GM10266 (cell line): Measurements from ENCODE around the gene PTCD1.
"Not testable (repeated sequence)": the region's sequence is repeated elsewhere in the genome, so short reads cannot be mapped to it uniquely, and the experiment has no call there.

Experiments used
- DNase-seq: peaks from one replicate; pipeline ENCODE4 v3.0.0; 2012; ENCODE audit errors: extremely low spot score
- TF ChIP-seq, protein P1 (sequence below): IDR thresholded peaks from 2 replicates; pipeline ENCODE4 v1.5.1; 2012; ENCODE audit warnings: mild to moderate bottlenecking, low read depth; ENCODE audit not compliant: control insufficient read depth, insufficient read depth; ENCODE audit errors: missing control alignments

PTCD1 gene

GRCh38 chr7:99393355-99394187, 45.0 kb downstream of the PTCD1 start:
- DNase-seq = no peak
- TF ChIP-seq, protein P1, sequence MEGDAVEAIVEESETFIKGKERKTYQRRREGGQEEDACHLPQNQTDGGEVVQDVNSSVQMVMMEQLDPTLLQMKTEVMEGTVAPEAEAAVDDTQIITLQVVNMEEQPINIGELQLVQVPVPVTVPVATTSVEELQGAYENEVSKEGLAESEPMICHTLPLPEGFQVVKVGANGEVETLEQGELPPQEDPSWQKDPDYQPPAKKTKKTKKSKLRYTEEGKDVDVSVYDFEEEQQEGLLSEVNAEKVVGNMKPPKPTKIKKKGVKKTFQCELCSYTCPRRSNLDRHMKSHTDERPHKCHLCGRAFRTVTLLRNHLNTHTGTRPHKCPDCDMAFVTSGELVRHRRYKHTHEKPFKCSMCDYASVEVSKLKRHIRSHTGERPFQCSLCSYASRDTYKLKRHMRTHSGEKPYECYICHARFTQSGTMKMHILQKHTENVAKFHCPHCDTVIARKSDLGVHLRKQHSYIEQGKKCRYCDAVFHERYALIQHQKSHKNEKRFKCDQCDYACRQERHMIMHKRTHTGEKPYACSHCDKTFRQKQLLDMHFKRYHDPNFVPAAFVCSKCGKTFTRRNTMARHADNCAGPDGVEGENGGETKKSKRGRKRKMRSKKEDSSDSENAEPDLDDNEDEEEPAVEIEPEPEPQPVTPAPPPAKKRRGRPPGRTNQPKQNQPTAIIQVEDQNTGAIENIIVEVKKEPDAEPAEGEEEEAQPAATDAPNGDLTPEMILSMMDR = no peak

DNA sequence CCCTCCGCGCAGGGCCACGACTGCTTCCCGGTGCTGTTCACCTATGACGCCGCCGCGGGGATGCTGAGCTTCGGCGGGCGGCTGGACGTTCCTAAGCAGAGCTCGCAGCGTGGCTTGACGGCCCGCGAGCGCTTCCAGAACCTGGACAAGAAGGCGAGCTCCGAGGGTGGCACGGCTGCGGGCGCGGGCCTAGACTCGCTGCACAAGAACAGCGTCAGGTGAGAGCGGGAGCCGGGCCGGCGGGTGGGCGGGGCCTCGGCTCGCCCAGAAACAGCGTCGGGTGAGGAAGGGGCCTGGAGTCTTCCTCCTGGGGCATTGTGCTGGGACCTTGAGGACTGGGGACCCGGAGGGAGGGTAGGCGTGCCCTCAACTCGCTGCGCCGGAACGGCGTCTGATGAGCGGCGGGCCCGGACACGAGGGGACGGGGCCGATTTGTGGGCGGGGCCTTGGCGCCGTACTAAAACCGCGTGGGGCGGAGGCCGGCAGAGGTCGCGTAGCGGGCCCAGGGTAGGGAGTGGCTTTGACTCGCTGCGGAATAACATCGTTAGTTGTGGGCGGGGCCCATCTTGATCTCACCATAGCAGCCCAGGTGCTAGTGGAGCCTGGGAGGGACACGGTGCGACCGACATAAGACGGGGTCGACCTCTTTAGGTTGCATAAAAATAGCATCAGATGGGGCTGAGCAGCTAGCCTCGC, 45.8 kb downstream of the PTCD1 start:
- TF ChIP-seq, protein P1 = no peak
- no peak for DNase-seq

DNA sequence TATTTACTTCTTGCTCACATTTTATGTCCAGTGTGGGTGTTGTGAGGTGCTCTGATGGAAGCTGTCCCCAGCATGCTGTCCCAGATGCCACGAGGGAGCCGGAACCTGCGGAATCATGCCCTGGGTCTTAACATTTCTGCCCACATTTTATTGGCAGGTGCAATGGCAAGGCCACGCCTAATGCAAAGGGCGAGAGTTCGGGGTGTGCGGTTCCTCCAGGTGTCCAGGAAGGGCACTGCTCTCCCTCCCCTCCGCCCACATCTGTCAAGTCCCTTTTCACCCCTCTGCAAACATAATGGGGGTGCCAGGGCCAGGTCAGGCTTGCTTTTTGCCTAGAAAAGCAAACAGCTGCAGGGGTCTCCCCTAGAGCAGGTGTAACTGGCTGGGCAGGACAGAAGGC, 46.6 kb downstream of the PTCD1 start:
- DNase-seq = no peak

GRCh38 chr7:99390941-99391602, 47.5 kb downstream of the PTCD1 start:
- TF ChIP-seq, protein P1 = no peak
- no peak for DNase-seq

More for the DNA sequence above, 46.6 kb downstream of the PTCD1 start:
- TF ChIP-seq, protein P1 = no peak

- TF ChIP-seq, protein P1 = no peak
- no peak for DNase-seq
Measured at GRCh38 chr7:99389772-99390171, 48.8 kb downstream of the PTCD1 start.

DNA sequence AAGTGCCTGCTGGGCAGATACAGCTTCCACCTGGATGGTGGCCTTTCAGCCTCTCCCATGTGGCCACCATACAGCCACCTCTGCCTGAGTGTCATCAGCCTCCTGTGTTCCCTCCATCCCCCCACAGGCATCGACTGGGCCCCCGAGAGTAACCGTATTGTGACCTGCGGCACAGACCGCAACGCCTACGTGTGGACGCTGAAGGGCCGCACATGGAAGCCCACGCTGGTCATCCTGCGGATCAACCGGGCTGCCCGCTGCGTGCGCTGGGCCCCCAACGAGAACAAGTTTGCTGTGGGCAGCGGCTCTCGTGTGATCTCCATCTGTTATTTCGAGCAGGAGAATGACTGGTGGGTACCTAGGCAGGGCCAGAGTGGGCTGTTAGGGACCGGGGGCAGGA, 50.7 kb downstream of the PTCD1 start:
- TF ChIP-seq, protein P1 = no peak
- no peak for DNase-seq

- not testable (repeated sequence) for DNase-seq
Measured at GRCh38 chr7:99387239-99387635, 51.4 kb downstream of the PTCD1 start.
